ENCODE data around the gene KIAA1217. TPM values are rescaled to one million over a fixed set of nuclear protein-coding genes. Genes with fewer than 3 reads are reported as not detected.

Gene KIAA1217
- total and polyA plus RNA-seq, 9 of the 15 experiments (the other 6 are each of a cell fraction or from before 2014, with no cell fraction given), result 0.04 TPM; not detected in 8

DNA sequence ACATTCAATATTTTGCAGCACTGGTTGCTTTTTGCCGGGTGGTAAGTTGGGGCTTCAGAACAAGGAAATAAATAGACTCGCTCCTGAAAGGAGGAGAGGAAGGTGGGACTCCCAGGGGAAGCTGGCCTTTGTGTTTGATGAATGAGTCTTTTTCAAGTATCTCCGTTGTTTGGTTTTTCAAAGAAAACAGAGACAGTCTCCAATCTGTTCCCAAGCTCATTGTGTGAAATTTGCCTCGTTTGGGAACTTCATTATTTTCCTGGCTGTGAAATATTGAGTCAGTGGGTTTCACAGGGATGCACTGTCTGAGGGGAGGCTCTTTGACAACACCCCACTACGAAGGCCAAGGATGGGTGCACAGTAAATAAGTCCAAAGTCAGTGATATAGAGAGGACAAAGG, 38.7 kb upstream of the KIAA1217 start:
- in situ Hi-C loops (cut with MboI), result no loop called here
- Histone ChIP-seq H3K4me3 (no peak overlapping the region), H4K20me1 (replicated peaks; ENCODE audit: control insufficient read depth, insufficient read depth, low read length) (no peaks in the 10 kb centered on the region), H3K4me2 (ENCODE audit: insufficient read depth, low read length) (no peak overlapping the region), H3K27me3 (ENCODE audit: control insufficient read depth in 2 of 2, insufficient read depth in 2 of 2, low read length in 2 of 2) (no peaks in the 10 kb centered on the region), H3K27ac (ENCODE audit: extremely low read depth, low read depth, low read length) (no peak overlapping the region), H3K36me3 (ENCODE audit: control insufficient read depth, insufficient read depth, low read length) (no peaks in the 10 kb centered on the region), H3K4me1 (replicated peaks in 1 of 2; ENCODE audit: control insufficient read depth in 2 of 2, insufficient read depth in 2 of 2, low read length in 2 of 2) (no peaks in the 10 kb centered on the region), H3K79me2 (ENCODE audit: control insufficient read depth, insufficient read depth, low read length) (no peaks in the 10 kb centered on the region), H3K9me3 (replicated peaks; ENCODE audit: control insufficient read depth, insufficient read depth, low read depth, low read length) (no peaks in the 10 kb centered on the region), H3K9me1 (ENCODE audit: control insufficient read depth, insufficient read depth, low read length) (no peaks in the 10 kb centered on the region), H2AFZ (ENCODE audit: low read depth, low read length) (no peak overlapping the region), H3K9ac (ENCODE audit: insufficient read depth in 1 of 2, low read depth in 2 of 2, low read length in 2 of 2) (no peak overlapping the region)
- POLR2A ChIA-PET, result no interaction called here
- intact Hi-C loops (cut with micrococcal nuclease), result no loop called here
- FAIRE-seq, result no peak
- BruUV-seq (replicated peaks), result no TSS peak
- no peak for ATAC-seq
- 0% methylated on average over 5 of the region's 5 CpGs for WGBS (ENCODE audit: insufficient coverage, low coverage, missing lambda C conversion rate)
- no peak for DNase-seq (ENCODE audit: extremely low read depth in 1 of 4, low spot score in 3 of 4)
- CTCF ChIA-PET (ENCODE audit: low intra/inter-chr PET ratio), result no interaction called here
- TF ChIP-seq ZNF696 (CRISPR knock-in tag; conservative IDR thresholded peaks at IDR 0.05), result no peak
- no peak for TF ChIP-seq ILF3 (IDR thresholded peaks at IDR 0.05; ENCODE audit: borderline replicate concordance)
- TF ChIP-seq TFAP4 (CRISPR knock-in tag; IDR thresholded peaks at IDR 0.05; ENCODE audit: borderline replicate concordance), result no peak

GRCh38 chr10:24172909-24173308, 36.0 kb upstream of the KIAA1217 start:
- H3K27me3 ChIP-seq (ENCODE audit: control insufficient read depth in 2 of 2, insufficient read depth in 2 of 2, low read length in 2 of 2), result no peaks in the 10 kb centered on the region
- POLR2A ChIA-PET, result interaction anchor here (0.6 kb wide), 1 partner anchor 350 kb away, joined by 3 read pairs; no protein-coding TSS in a partner anchor
- H3K4me3 ChIP-seq, result no peak overlapping the region
- H3K36me3 ChIP-seq (ENCODE audit: control insufficient read depth, insufficient read depth, low read length), result no peaks in the 10 kb centered on the region
- no peak for DNase-seq (ENCODE audit: extremely low read depth in 1 of 4, low spot score in 3 of 4)
- H3K9ac ChIP-seq (ENCODE audit: insufficient read depth in 1 of 2, low read depth in 2 of 2, low read length in 2 of 2), result no peak overlapping the region
- no peak for ATAC-seq
- in situ Hi-C loops (cut with MboI) (no loop called here), intact Hi-C loops (cut with micrococcal nuclease) (no loop called here)
- H3K9me1 ChIP-seq (ENCODE audit: control insufficient read depth, insufficient read depth, low read length), result no peaks in the 10 kb centered on the region
- H2AFZ ChIP-seq (ENCODE audit: low read depth, low read length), result no peak overlapping the region
- no peaks in the 10 kb centered on the region for H3K9me3 ChIP-seq (replicated peaks; ENCODE audit: control insufficient read depth, insufficient read depth, low read depth, low read length)
- CTCF ChIA-PET (ENCODE audit: low intra/inter-chr PET ratio), result no interaction called here
- H3K79me2 ChIP-seq (ENCODE audit: control insufficient read depth, insufficient read depth, low read length), result no peaks in the 10 kb centered on the region
- H3K4me1 ChIP-seq (replicated peaks in 1 of 2; ENCODE audit: control insufficient read depth in 2 of 2, insufficient read depth in 2 of 2, low read length in 2 of 2), result no peaks in the 10 kb centered on the region
- H4K20me1 ChIP-seq (replicated peaks; ENCODE audit: control insufficient read depth, insufficient read depth, low read length), result no peaks in the 10 kb centered on the region
- BruUV-seq (replicated peaks), result no TSS peak
- FAIRE-seq, result no peak
- no peak overlapping the region for H3K27ac ChIP-seq (ENCODE audit: extremely low read depth, low read depth, low read length)
- no peak overlapping the region for H3K4me2 ChIP-seq (ENCODE audit: insufficient read depth, low read length)
- 0% methylated on average over 3 of the region's 3 CpGs for WGBS (ENCODE audit: insufficient coverage, low coverage, missing lambda C conversion rate)
- TF ChIP-seq, protein P1, sequence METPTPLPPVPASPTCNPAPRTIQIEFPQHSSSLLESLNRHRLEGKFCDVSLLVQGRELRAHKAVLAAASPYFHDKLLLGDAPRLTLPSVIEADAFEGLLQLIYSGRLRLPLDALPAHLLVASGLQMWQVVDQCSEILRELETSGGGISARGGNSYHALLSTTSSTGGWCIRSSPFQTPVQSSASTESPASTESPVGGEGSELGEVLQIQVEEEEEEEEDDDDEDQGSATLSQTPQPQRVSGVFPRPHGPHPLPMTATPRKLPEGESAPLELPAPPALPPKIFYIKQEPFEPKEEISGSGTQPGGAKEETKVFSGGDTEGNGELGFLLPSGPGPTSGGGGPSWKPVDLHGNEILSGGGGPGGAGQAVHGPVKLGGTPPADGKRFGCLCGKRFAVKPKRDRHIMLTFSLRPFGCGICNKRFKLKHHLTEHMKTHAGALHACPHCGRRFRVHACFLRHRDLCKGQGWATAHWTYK (CRISPR knock-in tag; IDR thresholded peaks at IDR 0.05), result no peak
- TF ChIP-seq TBL1XR1 (IDR thresholded peaks at IDR 0.05; ENCODE audit: low read length in 2 of 2), result no peak
